Vagina (tissue), 2 donors: ENCODE measurements around the gene AKAP7.

Experiments used
- CTCF ChIP-seq, 3 experiments: fragments of 450-650 bp in 2 of 3; fragments of 200-600 bp in 1 of 3; sonication (generic) in 1 of 3; IDR thresholded peaks; one replicate each; pipeline ENCODE4 v1.5.1; 2017 to 2019; ENCODE audit warnings: antibody characterized with exemption in 3 of 3, mild to moderate bottlenecking in 2 of 3, moderate library complexity in 2 of 3
- POLR2A ChIP-seq, 2 donors: fragments of 450-650 bp; IDR thresholded peaks; one replicate each; pipeline ENCODE4 v1.6.1; 2017; ENCODE audit warnings: antibody characterized with exemption in 2 of 2, mild to moderate bottlenecking in 2 of 2, moderate library complexity in 2 of 2

- no peak for TF ChIP-seq POLR2A (IDR thresholded peaks at IDR 0.05)
- no peak for TF ChIP-seq CTCF (IDR thresholded peaks at IDR 0.05)
These were observed 91.9 kb downstream of the AKAP7 start for GRCh38 chr6:131227158-131227543.
